Liver (tissue), 9 donors: ENCODE data around the gene MGAT1. TPM values are rescaled to one million over a fixed set of nuclear protein-coding genes. Genes with fewer than 3 reads are reported as not detected.
"Not testable (repeated sequence)": the region's sequence is repeated elsewhere in the genome, so short reads cannot be mapped to it uniquely, and the experiment has no call there.

Experiments used
- DNase-seq: peaks from one replicate; pipeline ENCODE4 v3.0.0-alpha.2; 2017; ENCODE audit warnings: low spot score
- H3K27ac ChIP-seq, 2 donors: one replicate each; pipeline ENCODE4 v1.7.0; 2013; ENCODE audit warnings: inconsistent platforms in 2 of 2, low read length in 2 of 2, control low read depth in 1 of 2, low read depth in 1 of 2, mild to moderate bottlenecking in 1 of 2
- H3K27me3 ChIP-seq, 4 donors: one replicate each; pipeline versions ENCODE4 v1.6.1 to v1.7.0; 2013; ENCODE audit warnings: low read length in 3 of 4, inconsistent platforms in 1 of 4, mild to moderate bottlenecking in 1 of 4, moderate library complexity in 1 of 4; ENCODE audit not compliant: control insufficient read depth in 4 of 4, insufficient read depth in 4 of 4
- H3K36me3 ChIP-seq, 4 donors: one replicate each; pipeline versions ENCODE4 v1.6.1 to v1.7.0; 2013; ENCODE audit warnings: low read length in 3 of 4, mild to moderate bottlenecking in 3 of 4, low read depth in 1 of 4, moderate library complexity in 1 of 4; ENCODE audit not compliant: control insufficient read depth in 4 of 4, insufficient read depth in 3 of 4
- H3K4me1 ChIP-seq, 4 donors: one replicate each; pipeline versions ENCODE4 v1.6.1 to v1.7.0; 2013; ENCODE audit warnings: low read length in 3 of 4, mild to moderate bottlenecking in 3 of 4, moderate library complexity in 1 of 4; ENCODE audit not compliant: control insufficient read depth in 4 of 4, insufficient read depth in 4 of 4
- H3K4me3 ChIP-seq, 3 donors: one replicate each; pipeline versions ENCODE4 v1.6.1 to v1.7.0; 2013; ENCODE audit warnings: low read length in 3 of 3, control low read depth in 1 of 3, low read depth in 1 of 3, mild to moderate bottlenecking in 1 of 3
- H3K9ac ChIP-seq, 2 donors: one replicate each; pipeline ENCODE4 v1.7.0; 2013; ENCODE audit warnings: low read length in 2 of 2, mild to moderate bottlenecking in 2 of 2, moderate library complexity in 2 of 2, control low read depth in 1 of 2, low read depth in 1 of 2
- H3K9me3 ChIP-seq, 4 donors: one replicate each; pipeline versions ENCODE4 v1.6.1 to v1.7.0; 2013; ENCODE audit warnings: low read length in 3 of 4; ENCODE audit not compliant: control insufficient read depth in 4 of 4
- EGR1 ChIP-seq, 2 donors: IDR thresholded peaks; 2 replicates each; pipeline ENCODE4 v1.6.1; 2016 to 2018; ENCODE audit warnings: antibody characterized with exemption in 2 of 2, low read depth in 2 of 2
- FOXA1 ChIP-seq: IDR thresholded peaks from 2 replicates; pipeline ENCODE4 v1.6.1; 2016; ENCODE audit warnings: antibody characterized with exemption
- GABPA ChIP-seq, 2 donors: IDR thresholded peaks in 1 of 2; conservative IDR thresholded peaks in 1 of 2; 2 replicates each; pipeline ENCODE4 v1.6.1; 2016; ENCODE audit warnings: antibody characterized with exemption in 2 of 2, mild to moderate bottlenecking in 1 of 2, moderate library complexity in 1 of 2
- HNF4A ChIP-seq, 2 donors: conservative IDR thresholded peaks; 2 replicates each; pipeline ENCODE4 v1.6.1; 2016; ENCODE audit warnings: antibody characterized with exemption in 2 of 2, mild to moderate bottlenecking in 2 of 2
- HNF4G ChIP-seq: IDR thresholded peaks from 2 replicates; pipeline ENCODE4 v1.6.1; 2016; ENCODE audit warnings: antibody characterized with exemption
- JUND ChIP-seq, 2 donors: IDR thresholded peaks; 2 replicates each; pipeline ENCODE4 v1.6.1; 2016; ENCODE audit warnings: antibody characterized with exemption in 2 of 2
- NR2F2 ChIP-seq: IDR thresholded peaks from 2 replicates; pipeline ENCODE4 v1.6.1; 2016; ENCODE audit warnings: antibody characterized with exemption
- RAD21 ChIP-seq, 2 donors: IDR thresholded peaks; 2 replicates each; pipeline ENCODE4 v1.6.1; 2016; ENCODE audit warnings: antibody characterized with exemption in 2 of 2, mild to moderate bottlenecking in 2 of 2
- RXRA ChIP-seq, 2 donors: IDR thresholded peaks; 2 replicates each; pipeline ENCODE4 v1.6.1; 2017 to 2018; ENCODE audit warnings: antibody characterized with exemption in 2 of 2, mild to moderate bottlenecking in 1 of 2
- SP1 ChIP-seq: IDR thresholded peaks from 2 replicates; pipeline ENCODE4 v1.6.1; 2018; ENCODE audit warnings: antibody characterized with exemption, mild to moderate bottlenecking
- TAF1 ChIP-seq: conservative IDR thresholded peaks from 2 replicates; pipeline ENCODE4 v1.6.1; 2016; ENCODE audit warnings: antibody characterized with exemption, mild to moderate bottlenecking
- YY1 ChIP-seq: IDR thresholded peaks from 2 replicates; pipeline ENCODE4 v1.6.1; 2016; ENCODE audit warnings: antibody characterized with exemption, mild to moderate bottlenecking
- WGBS: extraction: QIAGEN DNeasy Blood & Tissue Kit; methylation state at CpG from one replicate; pipeline ENCODE4 v1.1.7; 2013; 5-methylcytosine and 5-hydroxymethylcytosine counted together
- polyA plus RNA-seq, 2 donors: library from polyadenylated mRNA; stranded (reverse) in 1 of 2; unstranded in 1 of 2; fragments of 200-250 nt in 1 of 2; fragments of >200 nt in 1 of 2; fragmentation: Nextera tagmentation in 1 of 2; extraction: Ambion mirVana in 1 of 2; gene quantifications; one replicate each; pipeline versions ENCODE4 v1.2.1 to v1.2.3, GENCODE V29; 2013 to 2015
- total RNA-seq, 2 donors: library from RNA; depleted of rRNA; stranded (reverse); fragments of >200 nt; gene quantifications; one replicate each; pipeline ENCODE4 v1.2.3, GENCODE V29; 2014
- TF ChIP-seq, protein P1 (sequence below): IDR thresholded peaks from 2 replicates; pipeline ENCODE4 v1.6.1; 2016; ENCODE audit warnings: antibody characterized with exemption
- TF ChIP-seq, protein P2 (sequence below): IDR thresholded peaks from 2 replicates; pipeline ENCODE4 v1.6.1; 2016; ENCODE audit warnings: antibody characterized with exemption, mild to moderate bottlenecking
- donor health status: healthy.
- donor health status: healthy.
- donor health status: healthy.
- donor health status: healthy.
- donor health status: healthy.

The MGAT1 gene
- total and polyA plus RNA-seq, 4 donors, result 73.0 to 125 (median 97.7) TPM

DNA sequence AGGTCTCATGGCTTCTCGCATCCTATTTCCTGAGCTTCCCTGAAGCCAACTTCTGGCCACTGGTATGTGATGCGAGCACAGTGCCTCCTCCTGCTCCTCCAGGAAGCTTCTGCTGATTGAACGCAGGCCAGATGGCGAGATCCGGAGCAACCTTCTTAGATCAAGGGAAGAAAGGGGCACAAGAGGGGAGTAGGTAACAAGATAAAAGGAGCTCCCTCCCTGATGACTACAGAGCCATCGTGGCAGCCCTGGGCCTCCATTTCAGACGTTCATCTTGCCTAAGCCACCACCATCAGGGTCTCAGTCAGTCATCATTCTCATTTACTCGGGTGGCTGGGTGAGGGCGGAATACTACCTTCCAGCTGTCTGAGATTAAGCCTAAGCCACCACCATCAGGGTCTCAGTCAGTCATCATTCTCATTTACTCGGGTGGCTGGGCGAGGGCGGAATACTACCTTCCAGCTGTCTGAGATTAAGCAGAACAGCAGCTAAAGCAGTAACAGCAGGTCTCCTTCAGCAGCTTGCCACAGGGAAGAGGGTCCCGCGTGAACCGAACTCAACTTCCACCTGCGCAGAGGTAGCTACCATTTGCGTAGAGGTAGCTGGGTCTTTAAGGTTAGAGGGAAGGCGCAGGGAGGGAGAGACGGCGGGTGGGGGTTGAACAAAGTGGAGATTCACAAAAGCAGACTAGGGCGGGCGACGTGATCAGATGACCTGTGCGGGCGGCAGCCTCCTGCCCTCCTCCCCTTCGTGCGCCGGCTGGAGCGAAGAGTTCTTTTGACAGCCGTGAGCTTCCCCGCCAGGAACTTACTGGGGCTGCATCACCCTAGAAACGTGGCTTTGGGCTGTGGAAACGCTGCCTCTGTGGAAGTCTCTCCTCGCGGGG, 27.9 kb upstream of the MGAT1 start:
- peak overlapping the region; percentile 94 to 97 for H3K27ac ChIP-seq
- H3K9ac ChIP-seq, result peak overlapping the region; percentile 68 to 87
- TF ChIP-seq GABPA (IDR thresholded peaks at IDR 0.05 in 1 of 2, conservative IDR thresholded peaks at IDR 0.05 in 1 of 2), result no peak
- TF ChIP-seq, protein P1, sequence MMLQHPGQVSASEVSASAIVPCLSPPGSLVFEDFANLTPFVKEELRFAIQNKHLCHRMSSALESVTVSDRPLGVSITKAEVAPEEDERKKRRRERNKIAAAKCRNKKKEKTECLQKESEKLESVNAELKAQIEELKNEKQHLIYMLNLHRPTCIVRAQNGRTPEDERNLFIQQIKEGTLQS, result no peak
- TF ChIP-seq RAD21 (IDR thresholded peaks at IDR 0.05), result no peak
- TF ChIP-seq, protein P2, sequence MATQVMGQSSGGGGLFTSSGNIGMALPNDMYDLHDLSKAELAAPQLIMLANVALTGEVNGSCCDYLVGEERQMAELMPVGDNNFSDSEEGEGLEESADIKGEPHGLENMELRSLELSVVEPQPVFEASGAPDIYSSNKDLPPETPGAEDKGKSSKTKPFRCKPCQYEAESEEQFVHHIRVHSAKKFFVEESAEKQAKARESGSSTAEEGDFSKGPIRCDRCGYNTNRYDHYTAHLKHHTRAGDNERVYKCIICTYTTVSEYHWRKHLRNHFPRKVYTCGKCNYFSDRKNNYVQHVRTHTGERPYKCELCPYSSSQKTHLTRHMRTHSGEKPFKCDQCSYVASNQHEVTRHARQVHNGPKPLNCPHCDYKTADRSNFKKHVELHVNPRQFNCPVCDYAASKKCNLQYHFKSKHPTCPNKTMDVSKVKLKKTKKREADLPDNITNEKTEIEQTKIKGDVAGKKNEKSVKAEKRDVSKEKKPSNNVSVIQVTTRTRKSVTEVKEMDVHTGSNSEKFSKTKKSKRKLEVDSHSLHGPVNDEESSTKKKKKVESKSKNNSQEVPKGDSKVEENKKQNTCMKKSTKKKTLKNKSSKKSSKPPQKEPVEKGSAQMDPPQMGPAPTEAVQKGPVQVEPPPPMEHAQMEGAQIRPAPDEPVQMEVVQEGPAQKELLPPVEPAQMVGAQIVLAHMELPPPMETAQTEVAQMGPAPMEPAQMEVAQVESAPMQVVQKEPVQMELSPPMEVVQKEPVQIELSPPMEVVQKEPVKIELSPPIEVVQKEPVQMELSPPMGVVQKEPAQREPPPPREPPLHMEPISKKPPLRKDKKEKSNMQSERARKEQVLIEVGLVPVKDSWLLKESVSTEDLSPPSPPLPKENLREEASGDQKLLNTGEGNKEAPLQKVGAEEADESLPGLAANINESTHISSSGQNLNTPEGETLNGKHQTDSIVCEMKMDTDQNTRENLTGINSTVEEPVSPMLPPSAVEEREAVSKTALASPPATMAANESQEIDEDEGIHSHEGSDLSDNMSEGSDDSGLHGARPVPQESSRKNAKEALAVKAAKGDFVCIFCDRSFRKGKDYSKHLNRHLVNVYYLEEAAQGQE, result no peak
- TF ChIP-seq JUND (IDR thresholded peaks at IDR 0.05), result no peak
- TF ChIP-seq YY1, result no peak
- TF ChIP-seq RXRA (IDR thresholded peaks at IDR 0.05), result no peak
- no peak for TF ChIP-seq TAF1
- TF ChIP-seq EGR1 (IDR thresholded peaks at IDR 0.05; ENCODE audit: low read depth in 2 of 2), result no peak
- TF ChIP-seq NR2F2, result no peak
- TF ChIP-seq FOXA1, result no peak
- H3K4me1 ChIP-seq, result peaks cover 3 to 31% (median 19%) of the 10 kb centered on the region in 4 donors
- peaks cover 0 to 13% (median 10%) of the 10 kb centered on the region in 4 donors for H3K36me3 ChIP-seq
- no peaks in the 10 kb centered on the region for H3K27me3 ChIP-seq
- H3K9me3 ChIP-seq, result peaks cover 0 to 3% (median 0%) of the 10 kb centered on the region in 4 donors
- H3K4me3 ChIP-seq, result peak overlapping the region; percentile 73 to 100 (median 88)
- peak; percentile 69 for DNase-seq
- 29% methylated on average over 35 of the region's 35 CpGs for WGBS

DNA sequence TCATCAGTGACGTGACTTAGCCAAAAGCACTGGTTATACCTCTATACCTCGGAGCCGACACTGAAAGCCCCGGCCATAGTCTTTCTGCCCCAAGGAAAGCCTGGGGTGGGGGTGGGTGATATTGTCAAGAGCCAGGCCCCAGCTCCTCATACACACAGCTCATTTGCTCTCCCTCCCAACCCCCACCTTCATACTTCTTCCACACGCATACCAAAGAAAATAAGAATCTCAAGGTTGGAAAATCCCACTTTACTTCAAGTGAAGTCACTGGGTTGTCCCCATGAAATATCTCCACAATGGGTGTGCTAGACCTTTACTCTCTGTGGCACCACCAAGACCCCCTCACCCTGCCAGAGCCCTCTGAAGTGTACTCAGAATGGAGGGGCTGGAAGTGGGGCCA, 27.1 kb upstream of the MGAT1 start:
- peak overlapping the region in 2 of 3 donors; percentile 3 to 100 for H3K4me3 ChIP-seq
- H3K27ac ChIP-seq, result peak overlapping the region; percentile 94 to 97
- no peaks in the 10 kb centered on the region for H3K27me3 ChIP-seq
- peaks cover 0 to 3% (median 0%) of the 10 kb centered on the region in 4 donors for H3K9me3 ChIP-seq
- DNase-seq, result no peak
- no peak for TF ChIP-seq HNF4G
- peaks cover 3 to 31% (median 19%) of the 10 kb centered on the region in 4 donors for H3K4me1 ChIP-seq
- WGBS, result 92% methylated on average over 5 of the region's 5 CpGs
- peaks cover 0 to 6% (median 5%) of the 10 kb centered on the region in 4 donors for H3K36me3 ChIP-seq
- no peak overlapping the region for H3K9ac ChIP-seq

DNA sequence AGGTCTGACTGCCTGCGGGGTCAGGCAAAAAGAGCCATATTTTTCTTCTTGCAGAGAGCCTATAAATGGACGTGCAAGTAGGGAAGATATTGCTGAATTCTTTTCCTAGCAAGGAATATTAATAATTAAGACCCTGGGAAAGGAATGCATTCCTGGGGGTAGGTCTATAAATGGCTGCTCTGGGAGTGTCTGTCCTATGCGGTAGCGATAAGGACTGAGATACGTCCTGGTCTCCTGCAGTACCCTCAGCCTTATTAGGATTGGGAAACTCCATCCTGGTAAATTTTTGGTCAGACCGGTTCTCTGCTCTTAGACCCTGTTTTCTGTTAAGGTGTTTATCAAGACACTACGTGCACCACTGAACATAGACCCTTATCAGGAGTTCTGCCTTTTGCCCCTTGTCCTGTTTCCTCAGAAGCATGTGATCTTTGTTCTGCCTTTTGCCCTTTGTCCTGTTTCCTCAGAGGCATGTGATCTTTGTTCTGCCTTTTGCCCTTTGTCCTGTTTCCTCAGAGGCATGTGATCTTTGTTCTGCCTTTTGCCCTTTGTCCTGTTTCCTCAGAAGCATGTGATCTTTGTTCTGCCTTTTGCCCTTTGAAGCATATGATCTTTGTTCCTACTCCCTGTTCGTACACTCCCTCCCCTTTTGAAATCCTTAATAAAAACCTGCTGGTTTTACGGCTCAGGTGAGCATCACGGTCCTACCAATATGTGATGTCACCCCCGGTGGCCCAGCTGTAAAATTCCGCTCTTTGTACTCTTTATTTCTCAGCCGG, 26.3 kb upstream of the MGAT1 start:
- not testable (repeated sequence) for H3K9ac ChIP-seq, H3K36me3 ChIP-seq, H3K4me3 ChIP-seq, H3K27me3 ChIP-seq, DNase-seq, H3K9me3 ChIP-seq
- Histone ChIP-seq H3K27ac (peak overlapping the region in 1 of 2 donors; percentile 97), H3K4me1 (peaks cover 3 to 31% (median 19%) of the 10 kb centered on the region in 4 donors)
- WGBS, result 81% methylated on average over 13 of the region's 13 CpGs
- TF ChIP-seq RXRA (IDR thresholded peaks at IDR 0.05), result peak; percentile 71 to 77
- TF ChIP-seq SP1, result peak; percentile 71
- peak; percentile 74 for TF ChIP-seq HNF4G
- TF ChIP-seq NR2F2, result peak; percentile 98
- peak; percentile 86 to 92 for TF ChIP-seq HNF4A (conservative IDR thresholded peaks at IDR 0.05)

DNA sequence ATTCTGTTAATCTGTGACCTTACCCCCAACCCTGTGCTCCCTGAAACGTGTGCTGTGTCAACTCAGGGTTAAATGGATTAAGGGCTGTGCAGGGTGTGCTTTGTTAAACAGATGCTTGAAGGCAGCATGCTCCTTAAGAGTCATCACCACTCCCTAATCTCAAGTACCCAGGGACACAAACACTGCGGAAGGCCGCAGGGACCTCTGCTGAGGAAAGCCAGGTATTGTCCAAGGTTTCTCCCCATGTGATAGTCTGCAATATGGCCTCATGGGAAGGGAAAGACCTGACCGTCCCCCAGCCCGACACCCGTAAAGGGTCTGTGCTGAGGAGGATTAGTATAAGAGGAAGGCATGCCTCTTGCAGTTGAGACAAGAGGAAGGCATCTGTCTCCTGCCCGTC, 24.8 kb upstream of the MGAT1 start:
- DNase-seq, H3K9me3 ChIP-seq, H3K36me3 ChIP-seq, H3K27ac ChIP-seq, H3K27me3 ChIP-seq, H3K9ac ChIP-seq, H3K4me3 ChIP-seq: not testable (repeated sequence)
- peaks cover 1 to 25% (median 14%) of the 10 kb centered on the region in 4 donors for H3K4me1 ChIP-seq
- 83% methylated on average over 7 of the region's 7 CpGs for WGBS
